Bronchial epithelial cell (primary cell): ENCODE results near the gene CMTM2. TPM values are rescaled to one million over a fixed set of nuclear protein-coding genes. Genes with fewer than 3 reads are reported as not detected.
"Not testable (repeated sequence)": the region's sequence is repeated elsewhere in the genome, so short reads cannot be mapped to it uniquely, and the experiment has no call there.

Experiments used
- DNase-seq: peaks from one replicate; pipeline ENCODE4 v3.0.0-alpha.2; 2010; ENCODE audit warnings: low read depth
- FAIRE-seq: peaks from 2 replicates; lab custom pipeline; 2011; peaks lifted over from hg19 to GRCh38; lab: Jason Lieb, UNC
- H3K27me3 ChIP-seq: 2 replicates; pipeline ENCODE4 v1.5.1; 2011; ENCODE audit warnings: low read length; ENCODE audit not compliant: control insufficient read depth, insufficient read depth
- H3K36me3 ChIP-seq: 2 replicates; pipeline ENCODE4 v1.5.1; 2011; ENCODE audit warnings: low read length; ENCODE audit not compliant: control insufficient read depth, insufficient read depth
- H3K4me3 ChIP-seq: 2 replicates; pipeline ENCODE4 v1.5.1; 2011; ENCODE audit warnings: mild to moderate bottlenecking, low read depth, low read length, control low read depth
- total RNA-seq: library from RNA; depleted of rRNA; stranded (reverse); fragments of >200 nt; gene quantifications from 2 replicates; pipeline ENCODE4 v1.2.1, GENCODE V29; 2014
- TF ChIP-seq, protein P1 (sequence below): IDR thresholded peaks from 2 replicates; pipeline ENCODE4 v1.5.1; 2011; ENCODE audit warnings: mild to moderate bottlenecking, moderate library complexity, low read length, control low read depth, inconsistent platforms; ENCODE audit not compliant: insufficient read depth, severe bottlenecking

The CMTM2 gene
- total RNA-seq, 1 donor from 2014 or later, result not detected

DNA sequence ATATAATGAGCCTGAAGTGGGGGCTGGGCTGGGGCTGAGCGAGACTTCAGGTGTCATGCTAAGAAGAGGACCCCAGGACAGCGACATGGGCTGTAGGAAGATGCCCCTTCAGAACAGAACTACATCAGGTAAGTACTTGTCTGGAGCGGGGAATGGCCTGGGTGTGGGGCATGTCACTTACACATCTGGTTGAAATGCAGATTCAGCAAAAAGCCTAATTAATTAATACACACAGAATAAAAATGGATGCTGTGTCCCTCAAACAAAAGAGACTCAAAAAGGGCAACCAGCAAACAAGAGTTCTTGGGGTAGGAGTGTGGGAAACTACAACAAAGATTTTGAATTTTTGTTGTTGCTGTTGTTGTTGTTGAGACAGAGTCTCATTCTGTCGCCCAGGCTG, 11.8 kb downstream of the CMTM2 start:
- no peak overlapping the region for H3K4me3 ChIP-seq
- H3K27me3 ChIP-seq, result no peaks in the 10 kb centered on the region
- DNase-seq (no peak), FAIRE-seq (no peak)
- TF ChIP-seq, protein P1, sequence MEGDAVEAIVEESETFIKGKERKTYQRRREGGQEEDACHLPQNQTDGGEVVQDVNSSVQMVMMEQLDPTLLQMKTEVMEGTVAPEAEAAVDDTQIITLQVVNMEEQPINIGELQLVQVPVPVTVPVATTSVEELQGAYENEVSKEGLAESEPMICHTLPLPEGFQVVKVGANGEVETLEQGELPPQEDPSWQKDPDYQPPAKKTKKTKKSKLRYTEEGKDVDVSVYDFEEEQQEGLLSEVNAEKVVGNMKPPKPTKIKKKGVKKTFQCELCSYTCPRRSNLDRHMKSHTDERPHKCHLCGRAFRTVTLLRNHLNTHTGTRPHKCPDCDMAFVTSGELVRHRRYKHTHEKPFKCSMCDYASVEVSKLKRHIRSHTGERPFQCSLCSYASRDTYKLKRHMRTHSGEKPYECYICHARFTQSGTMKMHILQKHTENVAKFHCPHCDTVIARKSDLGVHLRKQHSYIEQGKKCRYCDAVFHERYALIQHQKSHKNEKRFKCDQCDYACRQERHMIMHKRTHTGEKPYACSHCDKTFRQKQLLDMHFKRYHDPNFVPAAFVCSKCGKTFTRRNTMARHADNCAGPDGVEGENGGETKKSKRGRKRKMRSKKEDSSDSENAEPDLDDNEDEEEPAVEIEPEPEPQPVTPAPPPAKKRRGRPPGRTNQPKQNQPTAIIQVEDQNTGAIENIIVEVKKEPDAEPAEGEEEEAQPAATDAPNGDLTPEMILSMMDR, result no peak
- no peaks in the 10 kb centered on the region for H3K36me3 ChIP-seq

DNA sequence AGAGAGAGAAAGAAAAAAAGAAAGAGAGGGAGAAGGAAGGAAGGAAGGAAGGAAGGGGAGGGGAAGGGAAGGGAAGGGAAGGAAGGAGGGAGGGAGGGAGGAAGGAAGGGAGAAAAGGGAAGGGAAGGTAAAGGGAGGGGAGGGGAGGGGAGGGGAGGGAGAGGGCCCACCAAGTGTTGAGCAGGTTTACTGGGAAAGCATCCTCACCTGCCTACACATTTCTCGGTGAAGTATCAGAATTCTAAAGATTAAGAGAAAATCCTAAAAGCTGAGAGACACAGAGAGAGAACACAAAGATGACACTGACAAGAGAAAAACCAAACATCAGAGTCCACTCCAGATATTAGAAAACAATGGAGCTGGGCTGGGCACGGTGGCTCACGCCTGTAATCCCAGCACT, 13.0 kb downstream of the CMTM2 start:
- no peaks in the 10 kb centered on the region for H3K27me3 ChIP-seq
- H3K36me3 ChIP-seq, result no peaks in the 10 kb centered on the region
- no peak for FAIRE-seq
- TF ChIP-seq, protein P1, result no peak
- no peak for DNase-seq
- H3K4me3 ChIP-seq, result no peak overlapping the region

- Histone ChIP-seq H3K4me3 (no peak overlapping the region), H3K36me3 (no peaks in the 10 kb centered on the region), H3K27me3 (no peaks in the 10 kb centered on the region)
- TF ChIP-seq, protein P1, result no peak
- no peak for DNase-seq
- FAIRE-seq, result no peak
Observed at GRCh38 chr16:66592814-66593213, 13.6 kb downstream of the CMTM2 start.

DNA sequence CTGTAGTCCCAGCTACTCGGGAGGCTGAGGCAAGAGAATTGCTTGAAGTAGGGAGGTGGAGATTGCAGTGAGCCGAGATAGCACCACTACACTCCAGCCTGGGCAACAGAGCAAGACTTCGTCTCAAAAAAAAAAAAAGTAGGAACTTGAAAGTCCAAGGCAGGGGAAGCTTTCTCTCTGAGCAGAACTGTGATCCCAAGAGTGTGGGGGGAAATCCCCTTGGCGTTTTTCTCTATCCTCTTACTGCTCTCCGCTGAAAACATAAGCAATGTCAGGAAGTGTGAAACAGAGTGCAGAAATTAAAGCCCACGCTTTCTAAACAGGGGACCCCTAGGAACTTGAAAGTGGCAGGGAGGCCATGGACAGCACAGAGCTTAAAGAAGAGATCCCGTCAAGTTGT, 15.5 kb downstream of the CMTM2 start:
- FAIRE-seq (no peak), DNase-seq (no peak)
- TF ChIP-seq, protein P1, result no peak
- H3K4me3 ChIP-seq, result no peak overlapping the region
- no peaks in the 10 kb centered on the region for H3K27me3 ChIP-seq
- H3K36me3 ChIP-seq, result no peaks in the 10 kb centered on the region

DNA sequence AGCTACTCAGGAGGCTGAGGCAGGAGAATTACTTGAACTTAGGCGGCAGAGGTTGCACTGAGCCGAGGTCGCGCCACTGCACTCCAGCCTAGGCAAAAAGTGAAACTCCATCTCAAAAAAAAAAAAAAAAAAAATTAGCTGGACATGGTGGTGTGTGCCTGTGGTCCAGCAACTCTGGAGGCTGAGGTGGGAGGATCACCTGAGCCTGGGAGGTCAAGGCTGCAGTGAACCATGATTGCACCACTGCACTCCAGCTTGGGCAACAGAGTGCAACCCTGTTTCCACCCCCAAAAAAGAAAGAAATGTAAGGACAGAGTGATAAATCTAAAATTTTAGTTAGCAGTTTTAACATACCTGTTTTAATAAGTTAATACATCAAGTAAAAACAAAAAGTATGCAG, 17.3 kb downstream of the CMTM2 start:
- DNase-seq, H3K36me3 ChIP-seq, FAIRE-seq, H3K4me3 ChIP-seq, H3K27me3 ChIP-seq: not testable (repeated sequence)

DNA sequence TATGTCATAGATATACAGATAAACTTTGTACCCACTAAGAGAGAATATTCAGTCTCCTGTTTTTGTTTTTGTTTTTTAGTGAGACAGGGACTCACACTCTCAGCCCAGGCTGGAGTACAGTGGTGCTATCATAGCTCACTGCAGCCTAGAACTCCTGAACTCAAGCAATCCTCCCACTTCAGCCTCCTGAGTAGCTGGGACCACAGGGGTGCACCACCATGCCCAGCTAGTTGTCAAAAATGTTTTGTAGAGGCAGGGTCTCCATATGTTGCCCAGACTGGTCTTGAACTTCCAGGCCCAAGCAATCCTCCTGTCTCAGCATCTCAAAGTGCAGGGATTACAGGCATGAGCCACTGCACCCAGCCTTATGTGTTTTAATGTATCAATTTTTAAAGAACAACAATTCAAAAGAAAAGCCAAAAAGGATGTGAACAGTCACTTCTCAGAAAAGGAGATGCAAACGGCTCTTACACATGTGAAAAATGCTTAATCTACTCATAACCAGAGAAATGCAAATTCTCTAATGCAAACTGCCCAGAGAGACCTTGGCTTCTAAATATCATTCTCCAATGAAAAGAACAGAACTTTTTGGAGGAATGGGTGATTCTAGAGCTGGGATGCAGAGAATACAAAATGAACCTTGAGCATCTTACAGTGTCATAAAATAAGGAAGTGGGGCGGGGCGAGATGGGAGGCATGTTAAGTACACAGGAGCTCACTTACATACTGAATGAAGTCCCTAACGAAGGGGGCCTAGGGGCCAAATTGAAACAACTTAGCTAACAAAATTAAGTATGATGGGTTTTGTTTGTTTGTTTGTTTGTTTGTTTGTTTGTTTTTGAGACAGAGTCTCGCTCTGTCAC, 18.0 kb downstream of the CMTM2 start:
- TF ChIP-seq, protein P1, result no peak
- DNase-seq, result no peak
- no peak for FAIRE-seq
- H3K36me3 ChIP-seq, result no peaks in the 10 kb centered on the region
- no peak overlapping the region for H3K4me3 ChIP-seq
- H3K27me3 ChIP-seq, result no peaks in the 10 kb centered on the region
